Measurements from ENCODE around the gene HTR2A.

- no peak for TF ChIP-seq CTCF (IDR thresholded peaks at IDR 0.05)
- no peak for TF ChIP-seq POLR2A (IDR thresholded peaks at IDR 0.05)
These were observed 50.1 kb downstream of the HTR2A start for GRCh38 chr13:46846726-46847125.

Data from testis (tissue), 2 donors.